ENCODE measurements around the gene RNF146.
"Not testable (repeated sequence)": the region's sequence is repeated elsewhere in the genome, so short reads cannot be mapped to it uniquely, and the experiment has no call there.

RNF146 gene

DNA sequence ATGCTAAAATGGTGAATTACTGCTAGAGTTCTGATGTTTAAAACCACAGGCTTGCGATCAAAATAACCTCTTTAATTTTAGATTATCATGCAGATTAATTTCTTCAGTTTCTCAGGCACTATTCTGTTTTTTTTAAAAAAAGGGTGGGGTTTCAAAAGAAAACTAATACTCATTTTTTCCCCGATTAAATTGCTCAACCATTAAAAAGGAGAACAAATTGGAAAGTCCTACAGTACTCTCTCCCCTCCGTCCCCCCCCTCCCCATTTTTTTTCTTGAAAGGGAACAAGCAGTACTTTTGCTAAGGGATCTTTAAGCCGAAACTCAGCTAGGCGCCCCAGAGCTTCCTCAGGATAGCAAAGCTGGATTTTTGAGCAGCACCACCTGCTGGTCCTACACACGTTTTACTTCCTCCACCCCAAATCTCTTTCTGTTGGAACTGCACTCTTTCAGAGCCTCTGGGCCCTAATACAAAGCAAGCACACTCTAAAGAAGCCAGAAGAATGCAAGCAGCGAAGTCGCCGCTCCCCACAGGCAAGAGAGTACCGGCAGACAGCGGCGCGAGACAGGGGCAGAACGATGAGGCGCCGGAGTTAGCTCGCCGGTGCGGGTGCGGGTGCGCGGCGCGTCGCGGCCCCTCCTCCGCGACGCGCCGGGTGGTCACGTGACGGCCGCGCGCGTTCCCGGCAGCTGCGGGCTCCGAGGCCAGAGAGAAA, at the start of gene RNF146:
Gene RNF146, plus strand, starts transcription at position 687 of the 714 bp plus-strand sequence. CDS start 13,475 bp downstream, outside the sequence.
- peak; percentile 83 for DNase-seq

GRCh38 chr6:127219869-127220268, 46.8 kb upstream of the RNF146 start:
- DNase-seq = no peak

DNA sequence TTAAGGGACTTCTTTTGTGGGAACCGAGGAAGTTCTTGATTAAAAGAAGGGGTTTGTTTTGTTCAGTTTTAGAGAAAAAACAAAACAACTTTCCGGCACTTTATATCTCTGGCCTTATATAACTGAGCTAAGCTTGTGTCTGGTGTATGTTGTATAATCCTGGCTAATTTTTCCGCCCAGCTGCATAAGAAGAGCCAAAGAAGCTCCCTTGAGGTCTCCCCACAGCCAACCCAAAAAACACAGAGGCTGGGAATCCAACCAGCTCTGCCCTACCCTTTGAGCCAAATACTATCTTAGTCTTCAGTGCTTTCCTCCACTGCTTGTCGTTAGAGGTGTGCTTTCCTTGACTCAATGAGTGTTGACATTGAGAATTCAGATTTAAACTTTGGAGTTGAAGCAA, 45.5 kb upstream of the RNF146 start:
- no peak for DNase-seq

DNA sequence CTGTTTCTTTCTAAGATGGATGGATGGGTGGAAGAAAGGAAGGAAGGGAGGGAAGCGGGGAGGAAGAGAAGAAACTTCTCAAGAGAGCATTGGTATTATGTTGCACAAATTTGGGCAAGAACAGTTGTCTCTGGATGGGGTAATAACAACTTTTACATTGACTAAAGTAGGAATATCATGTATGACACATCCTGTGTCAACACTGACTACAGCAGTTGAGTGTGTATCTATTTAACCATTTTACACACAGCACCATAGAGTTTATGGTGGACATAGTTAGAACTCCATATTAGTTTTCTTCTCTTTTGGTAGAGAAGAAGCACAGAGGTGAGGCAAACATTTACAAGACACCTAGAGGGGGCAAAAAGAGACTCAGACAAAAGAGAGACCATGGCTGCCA, 44.2 kb upstream of the RNF146 start:
- no peak for DNase-seq

- no peak for DNase-seq
These were observed 41.2 kb upstream of the RNF146 start for GRCh38 chr6:127225497-127225896.

DNA sequence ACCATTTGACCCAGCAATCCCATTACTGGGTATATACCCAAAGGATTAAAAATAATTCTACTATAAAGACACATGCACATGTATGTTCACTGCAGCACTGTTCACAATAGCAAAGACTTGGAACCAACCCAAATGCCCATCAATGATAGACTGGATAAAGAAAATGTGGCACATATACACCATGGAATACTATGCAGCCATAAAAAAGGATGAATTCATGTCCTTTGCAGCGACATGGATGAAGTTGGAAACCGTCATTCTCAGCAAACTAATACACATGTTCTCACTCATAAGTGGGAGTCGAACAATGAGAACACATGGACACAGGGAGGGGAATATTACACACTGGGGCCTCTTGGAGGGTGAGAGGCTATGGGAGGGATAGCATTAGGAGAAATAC, 32.8 kb upstream of the RNF146 start:
- DNase-seq = not testable (repeated sequence)

GRCh38 chr6:127243501-127243900, 23.2 kb upstream of the RNF146 start:
- no peak for DNase-seq

- DNase-seq = no peak
These were observed 19.3 kb upstream of the RNF146 start for GRCh38 chr6:127247114-127248096.

- DNase-seq = no peak
These were observed 17.0 kb upstream of the RNF146 start for GRCh38 chr6:127249621-127250020.

DNA sequence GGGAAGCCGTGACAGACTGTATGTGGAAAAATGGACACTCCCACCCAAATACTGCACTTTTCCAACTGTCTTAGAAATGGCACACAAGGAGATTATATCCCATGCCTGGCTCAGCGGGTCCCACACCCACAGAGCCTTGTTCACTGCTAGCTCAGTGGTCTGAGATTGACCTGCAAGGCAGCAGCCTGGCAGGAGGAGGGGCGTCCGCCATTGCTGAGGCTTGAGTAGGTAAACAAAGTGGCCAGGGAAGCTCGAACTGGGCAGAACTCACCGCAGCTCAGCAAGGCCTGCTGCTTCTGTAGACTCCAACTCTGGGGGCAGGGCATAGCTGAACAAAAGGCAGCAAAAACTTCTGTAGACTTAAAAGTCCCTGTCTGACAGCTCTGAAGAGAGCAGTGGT, 11.4 kb upstream of the RNF146 start:
- no peak for DNase-seq

DNA sequence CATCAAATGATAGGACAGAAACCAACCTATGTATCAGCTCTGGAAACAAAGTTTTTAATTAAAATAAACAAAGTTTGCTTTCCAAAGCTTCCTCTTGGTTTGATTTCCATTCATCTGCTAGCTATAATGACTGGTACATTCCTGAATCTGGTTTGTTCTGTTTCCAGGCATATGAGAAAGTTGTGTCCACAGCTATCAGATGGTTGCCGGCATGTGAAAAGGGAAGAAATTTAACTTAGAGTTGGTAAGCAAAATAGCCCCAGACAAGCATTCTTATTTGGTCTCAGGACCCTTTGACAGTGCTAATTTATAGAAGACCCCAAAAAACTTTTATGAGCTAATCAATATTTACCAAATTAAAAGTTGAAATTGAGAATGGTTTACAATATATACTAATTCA, 3.8 kb upstream of the RNF146 start:
- no peak for DNase-seq

DNA sequence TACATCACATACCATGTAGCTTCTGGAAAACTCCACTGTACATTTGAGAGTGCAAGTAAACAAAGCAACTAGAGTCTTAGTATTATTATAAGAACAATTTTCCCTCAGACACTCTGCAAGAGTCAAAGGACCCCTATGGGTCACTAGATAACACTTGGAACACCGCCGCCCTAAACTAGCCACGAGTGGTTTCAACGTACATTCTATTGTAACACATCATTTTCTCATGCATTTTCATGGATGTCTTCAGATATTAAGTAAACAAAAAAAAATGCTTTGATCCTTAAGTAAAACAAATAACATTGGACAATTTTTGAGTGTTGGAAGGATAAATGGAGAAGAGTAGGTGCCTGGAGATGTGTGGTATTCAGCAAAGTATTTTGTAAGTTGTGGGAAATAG, 3.2 kb upstream of the RNF146 start:
- no peak for DNase-seq

GRCh38 chr6:127266892-127267645, 405 bp downstream of the RNF146 start:
- DNase-seq = peak; percentile 36

- no peak for DNase-seq
These were observed 1.3 kb downstream of the RNF146 start for GRCh38 chr6:127267646-127268625.

GRCh38 chr6:127272576-127272975, 5.9 kb downstream of the RNF146 start:
- DNase-seq = no peak

DNA sequence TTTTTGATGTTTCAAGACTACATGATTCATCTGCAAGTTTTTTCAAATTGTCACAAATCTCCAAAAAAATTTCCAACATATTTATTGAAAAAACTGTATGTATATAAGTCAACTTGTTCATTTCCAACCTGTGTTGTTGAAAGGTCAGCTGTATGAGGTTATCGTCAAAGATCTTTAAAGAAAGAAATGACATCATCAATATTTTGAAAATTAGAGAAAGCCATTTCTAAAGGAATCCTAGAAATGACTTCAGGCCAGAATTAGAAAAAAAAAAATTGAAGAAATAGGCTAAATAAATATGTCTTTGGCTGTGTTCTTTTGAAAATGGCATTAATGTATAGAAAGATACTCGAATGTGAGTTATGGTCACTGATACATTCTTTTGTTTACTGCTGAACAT, 6.8 kb downstream of the RNF146 start:
- no peak for DNase-seq

GRCh38 chr6:127276331-127276730, 9.7 kb downstream of the RNF146 start:
- DNase-seq = no peak

- no peak for DNase-seq
These were observed 11.5 kb downstream of the RNF146 start for GRCh38 chr6:127277878-127278843.

DNA sequence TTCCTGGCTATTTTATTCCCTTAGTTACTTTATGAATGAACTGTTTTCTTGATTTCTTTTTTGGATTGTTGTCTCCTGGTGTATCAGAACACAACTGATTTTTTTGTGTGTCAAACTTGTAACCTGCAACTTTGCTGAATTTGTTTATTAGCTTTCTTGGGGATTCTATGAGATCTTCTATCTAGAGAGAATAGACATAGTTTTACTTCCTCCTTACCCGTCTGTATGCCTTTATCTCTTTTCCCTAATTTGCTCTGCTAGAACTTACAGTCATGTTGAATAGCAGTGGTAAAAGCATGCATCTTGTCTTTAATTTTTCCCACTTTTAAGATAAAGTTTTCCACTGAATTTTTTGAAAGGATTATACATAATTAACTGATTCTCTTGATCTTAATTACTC, 13.2 kb downstream of the RNF146 start:
- no peak for DNase-seq

- DNase-seq = no peak
These were observed 15.5 kb downstream of the RNF146 start for GRCh38 chr6:127282184-127282583.

DNA sequence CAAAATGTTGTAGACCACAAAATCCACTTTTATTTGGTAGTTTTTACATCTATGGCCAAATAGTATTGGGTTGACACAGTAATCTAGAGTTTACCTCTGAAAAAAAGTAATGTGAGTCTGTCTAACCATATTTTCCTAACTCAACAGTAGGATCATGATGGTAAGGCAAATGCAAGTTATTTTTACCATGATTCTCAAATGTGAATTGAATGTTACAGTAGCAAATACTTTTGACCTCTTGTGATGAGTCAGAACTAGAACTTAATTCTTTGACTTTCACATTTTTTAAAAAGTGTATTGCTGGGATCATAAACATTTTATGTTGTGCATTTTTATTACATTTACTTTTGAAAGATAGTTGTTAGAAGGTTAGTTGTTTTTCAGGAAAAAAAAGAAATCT, 22.0 kb downstream of the RNF146 start:
- peak; percentile 16 for DNase-seq

All from fibroblast of skin of right quadriceps (primary cell).